ENCODE measurements around the gene DAZAP2. TPM values are rescaled to one million over a fixed set of nuclear protein-coding genes. Genes with fewer than 3 reads are reported as not detected.
"Not testable (repeated sequence)": the region's sequence is repeated elsewhere in the genome, so short reads cannot be mapped to it uniquely, and the experiment has no call there.

Gene DAZAP2
- total RNA-seq, 1 donor from 2014 or later, result 77.9 TPM

DNA sequence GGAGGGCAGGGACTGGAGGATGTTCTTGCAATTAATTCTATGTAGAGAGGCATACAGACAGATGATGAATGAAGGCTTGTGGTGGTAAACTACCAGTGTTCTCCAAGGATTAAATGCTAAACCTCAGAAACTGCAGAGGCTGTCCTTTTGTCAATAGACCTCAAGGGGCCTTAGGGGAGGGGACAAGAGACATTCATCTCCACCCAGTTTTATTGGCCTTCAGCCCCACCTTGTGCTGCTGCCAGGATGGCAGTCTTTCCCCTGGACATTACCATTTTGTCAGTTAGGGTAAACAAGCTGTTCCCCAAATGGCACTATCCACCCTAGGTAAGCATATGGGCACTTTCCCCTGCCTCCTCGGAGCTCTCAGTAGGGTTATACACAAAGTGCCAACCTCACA is 36.5 kb downstream of the DAZAP2 start:
- Mint-ChIP-seq H3K27me3 (ENCODE audit: low read depth) (no peaks in the 10 kb centered on the region), H3K4me1 (ENCODE audit: low read depth) (peaks cover 10% of the 10 kb centered on the region), H3K4me3 (ENCODE audit: unreplicated experiment) (no peak overlapping the region), H3K27ac (ENCODE audit: unreplicated experiment) (no peak overlapping the region), H3K9me3 (ENCODE audit: low read depth) (no peaks in the 10 kb centered on the region), H3K36me3 (ENCODE audit: low read depth) (no peaks in the 10 kb centered on the region)
- no peak for DNase-seq (ENCODE audit: low spot score)
- TF ChIP-seq, protein P1, sequence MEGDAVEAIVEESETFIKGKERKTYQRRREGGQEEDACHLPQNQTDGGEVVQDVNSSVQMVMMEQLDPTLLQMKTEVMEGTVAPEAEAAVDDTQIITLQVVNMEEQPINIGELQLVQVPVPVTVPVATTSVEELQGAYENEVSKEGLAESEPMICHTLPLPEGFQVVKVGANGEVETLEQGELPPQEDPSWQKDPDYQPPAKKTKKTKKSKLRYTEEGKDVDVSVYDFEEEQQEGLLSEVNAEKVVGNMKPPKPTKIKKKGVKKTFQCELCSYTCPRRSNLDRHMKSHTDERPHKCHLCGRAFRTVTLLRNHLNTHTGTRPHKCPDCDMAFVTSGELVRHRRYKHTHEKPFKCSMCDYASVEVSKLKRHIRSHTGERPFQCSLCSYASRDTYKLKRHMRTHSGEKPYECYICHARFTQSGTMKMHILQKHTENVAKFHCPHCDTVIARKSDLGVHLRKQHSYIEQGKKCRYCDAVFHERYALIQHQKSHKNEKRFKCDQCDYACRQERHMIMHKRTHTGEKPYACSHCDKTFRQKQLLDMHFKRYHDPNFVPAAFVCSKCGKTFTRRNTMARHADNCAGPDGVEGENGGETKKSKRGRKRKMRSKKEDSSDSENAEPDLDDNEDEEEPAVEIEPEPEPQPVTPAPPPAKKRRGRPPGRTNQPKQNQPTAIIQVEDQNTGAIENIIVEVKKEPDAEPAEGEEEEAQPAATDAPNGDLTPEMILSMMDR (IDR thresholded peaks at IDR 0.05), result no peak

DNA sequence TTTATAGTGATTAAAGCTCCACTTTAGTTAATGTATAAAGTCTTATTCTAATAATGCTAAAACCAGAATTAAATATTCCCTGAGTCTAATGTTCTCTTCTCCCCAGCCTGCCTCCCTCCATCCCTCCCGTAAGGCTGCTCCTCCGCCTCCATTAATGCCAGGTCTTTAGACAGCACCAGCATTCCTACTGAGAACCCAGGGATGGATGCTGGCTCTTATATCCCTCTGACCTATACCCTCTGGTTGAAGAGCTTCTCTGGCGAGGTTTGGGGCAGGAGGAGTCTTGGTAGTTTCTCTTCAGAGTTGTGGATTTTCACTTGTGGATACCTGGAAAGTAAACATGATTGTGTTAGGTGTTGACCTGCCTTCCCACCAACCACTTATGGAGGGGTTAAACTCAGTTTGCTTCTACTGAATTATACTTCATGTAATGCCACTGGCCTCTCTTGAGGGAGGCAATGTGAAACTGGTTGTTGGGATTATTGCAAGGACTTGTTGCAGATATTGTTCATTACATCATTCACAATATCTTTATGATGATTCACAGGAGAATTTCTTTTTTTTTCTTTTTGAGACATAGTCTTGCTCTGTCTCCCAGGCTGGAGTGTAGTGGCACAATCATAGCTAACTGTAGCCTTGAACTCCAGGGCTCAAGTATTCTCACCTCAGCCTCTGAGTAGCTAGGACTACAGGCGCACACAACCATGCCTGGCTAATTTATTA is 42.7 kb downstream of the DAZAP2 start:
- H3K27me3 Mint-ChIP-seq (ENCODE audit: low read depth), result no peaks in the 10 kb centered on the region
- no peaks in the 10 kb centered on the region for H3K9me3 Mint-ChIP-seq (ENCODE audit: low read depth)
- peaks cover 5% of the 10 kb centered on the region for H3K4me1 Mint-ChIP-seq (ENCODE audit: low read depth)
- DNase-seq (ENCODE audit: low spot score), result no peak
- no peak overlapping the region for H3K4me3 Mint-ChIP-seq (ENCODE audit: unreplicated experiment)
- H3K36me3 Mint-ChIP-seq (ENCODE audit: low read depth), result no peaks in the 10 kb centered on the region
- TF ChIP-seq, protein P1 (IDR thresholded peaks at IDR 0.05), result no peak
- H3K27ac Mint-ChIP-seq (ENCODE audit: unreplicated experiment), result peak overlapping the region; percentile 58

DNA sequence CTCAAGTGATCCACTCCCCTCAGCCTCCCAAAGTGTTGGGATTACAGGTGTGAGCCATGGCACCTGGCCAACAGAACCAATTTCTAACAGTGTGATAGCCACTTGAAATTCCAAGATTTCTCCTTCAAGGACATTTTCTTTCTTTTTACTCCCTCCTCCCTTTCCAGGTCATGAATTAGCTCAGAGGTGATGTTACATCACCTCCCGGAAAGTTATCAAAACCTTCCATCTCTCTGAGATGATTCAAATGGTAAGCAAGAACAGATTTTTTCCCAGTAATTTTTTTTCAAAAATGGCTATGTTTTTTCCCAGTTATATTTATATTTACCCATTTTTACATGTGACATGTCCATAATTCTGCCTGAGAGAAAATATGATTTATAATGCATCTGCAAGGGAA is 47.2 kb downstream of the DAZAP2 start:
- H3K27ac Mint-ChIP-seq (ENCODE audit: unreplicated experiment), result no peak overlapping the region
- H3K4me1 Mint-ChIP-seq (ENCODE audit: low read depth), result peaks cover 5% of the 10 kb centered on the region
- TF ChIP-seq, protein P1 (IDR thresholded peaks at IDR 0.05), result no peak
- H3K27me3 Mint-ChIP-seq (ENCODE audit: low read depth), result no peaks in the 10 kb centered on the region
- H3K36me3 Mint-ChIP-seq (ENCODE audit: low read depth), result no peaks in the 10 kb centered on the region
- H3K4me3 Mint-ChIP-seq (ENCODE audit: unreplicated experiment), result no peak overlapping the region
- DNase-seq (ENCODE audit: low spot score), result no peak
- no peaks in the 10 kb centered on the region for H3K9me3 Mint-ChIP-seq (ENCODE audit: low read depth)

DNA sequence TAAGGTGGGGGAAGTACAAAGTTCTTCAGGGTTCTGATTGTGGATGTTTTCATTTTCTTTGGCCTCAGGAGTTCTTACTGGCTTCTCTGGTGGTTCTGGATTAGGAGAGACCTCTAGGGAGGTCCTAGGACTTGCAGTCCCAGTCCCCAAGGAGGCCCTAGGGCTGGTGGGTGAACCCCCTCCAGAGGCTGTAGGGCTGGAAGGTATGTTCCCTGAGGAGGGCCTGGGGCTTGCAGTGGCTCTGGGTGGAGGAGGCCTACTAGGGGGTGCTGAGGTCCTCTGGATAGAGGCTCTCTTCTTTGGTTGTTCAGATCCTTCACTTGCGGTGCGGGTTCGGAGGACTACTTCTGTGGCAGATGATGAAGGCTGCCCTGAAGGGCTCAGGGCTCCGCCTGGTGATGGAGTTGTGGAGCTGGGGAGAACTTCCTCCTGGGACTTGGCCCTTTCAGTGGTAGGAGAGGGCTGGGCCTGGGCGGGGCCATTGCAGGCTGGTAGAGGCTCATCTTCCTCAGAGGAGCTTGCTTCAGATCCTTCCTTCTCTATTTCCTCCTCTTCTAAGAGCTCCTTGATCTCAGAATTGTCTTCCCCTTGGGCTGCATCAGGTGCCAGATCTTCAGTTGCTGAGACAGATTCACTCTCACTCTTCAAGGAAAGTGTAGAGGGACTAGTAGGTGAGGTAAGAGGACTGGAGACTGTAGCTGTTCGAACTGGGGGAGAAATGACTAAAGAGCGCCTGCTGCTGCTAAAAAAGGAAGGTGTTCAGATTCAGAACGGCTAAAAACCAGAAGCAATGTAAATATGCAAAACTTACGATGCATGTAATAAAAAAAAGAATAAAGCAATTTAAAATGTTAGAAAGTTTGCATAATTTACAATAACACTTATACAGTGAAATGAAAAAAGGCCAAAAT is 53.2 kb downstream of the DAZAP2 start:
- not testable (repeated sequence) for H3K4me3 Mint-ChIP-seq (ENCODE audit: unreplicated experiment); H3K9me3 Mint-ChIP-seq (ENCODE audit: low read depth); DNase-seq (ENCODE audit: low spot score); H3K27ac Mint-ChIP-seq (ENCODE audit: unreplicated experiment); H3K27me3 Mint-ChIP-seq (ENCODE audit: low read depth); H3K4me1 Mint-ChIP-seq (ENCODE audit: low read depth); H3K36me3 Mint-ChIP-seq (ENCODE audit: low read depth)

Other genes starting within 250 kb of the DAZAP2 start
- gene SLC11A2, start 212.4 kb upstream of the DAZAP2 start, total RNA-seq, result 26.8 to 41.4 TPM (median 33.0 TPM) in 3 replicates
- gene LETMD1, start 190.5 kb upstream of the DAZAP2 start, total RNA-seq, result 25.3 to 30.5 TPM (median 26.2 TPM) in 3 replicates
- 40.5 to 49.6 TPM (median 48.3 TPM) in 3 replicates for gene CSRNP2, start 155.2 kb upstream of the DAZAP2 start, total RNA-seq
- gene TFCP2, start 65.7 kb upstream of the DAZAP2 start, total RNA-seq, result 17.8 to 21.2 TPM (median 20.8 TPM) in 3 replicates
- gene POU6F1, start 20.8 kb upstream of the DAZAP2 start, total RNA-seq, result 9.9 to 11.2 TPM (median 10.2 TPM) in 3 replicates
- 2.0 to 8.5 TPM (median 8.0 TPM) in 3 replicates for gene SMAGP, start 31.6 kb downstream of the DAZAP2 start, total RNA-seq
- gene BIN2, start 85.3 kb downstream of the DAZAP2 start, total RNA-seq, result not detected in 3 replicates
- gene CELA1, start 107.9 kb downstream of the DAZAP2 start, total RNA-seq, result not detected in 3 replicates
- 0.90 to 1.5 TPM (median 1.1 TPM) in 3 replicates for gene GALNT6, start 152.6 kb downstream of the DAZAP2 start, total RNA-seq
- gene SLC4A8, start 186.0 kb downstream of the DAZAP2 start, total RNA-seq, result 2.4 to 5.4 TPM (median 2.7 TPM) in 3 replicates

Measured in chondrocyte (in vitro differentiated cells).